PC-3 (cell line): Measurements from ENCODE around the gene DCLRE1B. TPM values are rescaled to one million over a fixed set of nuclear protein-coding genes. Genes with fewer than 3 reads are reported as not detected.

Source experiments
- ATAC-seq: fragments of 200-7000 bp; cut with Tn5 transposase; 2 replicates; pipeline ENCODE4 v1.9.1; 2020; ENCODE audit warnings: mild to moderate bottlenecking, moderate library complexity
- BruUV-seq: library from RNA; stranded (reverse); fragments of 400-500 nt; replicated peaks from 2 replicates; lab custom pipeline; 2021; lab: Mats Ljungman, UMichigan
- CTCF ChIA-PET: fragments of 300-600 bp; sonication (Branson Sonifier 250); formaldehyde crosslinking; loops from one replicate; lab custom pipeline; 2022; ENCODE audit warnings: antibody characterized with exemption; lab: Charles Lee
- POLR2A ChIA-PET: fragments of 300-600 bp; sonication (Branson Sonifier 250); formaldehyde crosslinking; loops from one replicate; lab custom pipeline; 2022; ENCODE audit warnings: antibody characterized with exemption; ENCODE audit not compliant: unreplicated experiment; lab: Charles Lee
- DNase-seq: peaks from one replicate; pipeline ENCODE4 v3.0.0-alpha.2; 2015
- H2AFZ ChIP-seq: fragments of 300-600 bp; sonication (generic); 2 replicates; pipeline ENCODE4 v1.6.0; 2016; ENCODE audit warnings: antibody characterized with exemption, low read length
- H3F3A ChIP-seq: fragments of 300-600 bp; sonication (generic); one replicate; pipeline ENCODE4 v1.6.0; 2017; ENCODE audit warnings: antibody characterized with exemption, low read length, control low read depth, mild to moderate bottlenecking; ENCODE audit not compliant: unreplicated experiment
- H3K27ac ChIP-seq: fragments of 300-600 bp; sonication (generic); 2 replicates; pipeline ENCODE4 v1.5.1; 2016; ENCODE audit warnings: mild to moderate bottlenecking, low read length
- H3K27me3 ChIP-seq: fragments of 300-600 bp; sonication (generic); 2 replicates; pipeline ENCODE4 v1.6.1; 2016; ENCODE audit warnings: low read length, mixed read lengths
- H3K36me3 ChIP-seq: fragments of 300-600 bp; sonication (generic); 2 replicates; pipeline ENCODE4 v1.6.1; 2016; ENCODE audit warnings: low read depth, mixed run types, low read length, mixed read lengths
- H3K4me1 ChIP-seq: fragments of 300-600 bp; sonication (generic); 2 replicates; pipeline ENCODE4 v1.5.1; 2016; ENCODE audit warnings: low read length; ENCODE audit not compliant: insufficient read depth
- H3K4me2 ChIP-seq: fragments of 300-600 bp; sonication (generic); 2 replicates; pipeline ENCODE4 v1.6.0; 2016; ENCODE audit warnings: low read length
- H3K4me3 ChIP-seq: fragments of 300-600 bp; sonication (generic); 2 replicates; pipeline ENCODE4 v1.5.1; 2016; ENCODE audit warnings: mild to moderate bottlenecking, low read length, mixed read lengths
- H3K79me2 ChIP-seq: fragments of 300-600 bp; sonication (generic); 2 replicates; pipeline ENCODE4 v1.6.1; 2017; ENCODE audit warnings: low read length, mixed read lengths
- H3K9ac ChIP-seq: fragments of 300-600 bp; sonication (generic); 2 replicates; pipeline ENCODE4 v1.6.0; 2016; ENCODE audit warnings: mild to moderate bottlenecking, low read length
- H3K9me2 ChIP-seq: fragments of 300-600 bp; sonication (generic); replicated peaks from 2 replicates; pipeline ENCODE4 v1.6.1; 2016; ENCODE audit warnings: mixed run types, low read length, mixed read lengths
- H3K9me3 ChIP-seq: fragments of 300-600 bp; sonication (generic); 2 replicates; pipeline ENCODE4 v1.6.1; 2016; ENCODE audit warnings: low read length, mixed read lengths
- H4K20me1 ChIP-seq: fragments of 300-600 bp; sonication (generic); 2 replicates; pipeline ENCODE4 v1.6.1; 2016; ENCODE audit warnings: low read length, mixed read lengths
- CTCF ChIP-seq: fragments of 300-600 bp; sonication (generic); conservative IDR thresholded peaks from 2 replicates; pipeline ENCODE4 v1.5.1; 2017; ENCODE audit warnings: antibody characterized with exemption, low read depth, mild to moderate bottlenecking, low read length
- EZH2 ChIP-seq: fragments of 300-600 bp; sonication (generic); IDR thresholded peaks from one replicate; pipeline ENCODE4 v1.6.1; 2017; ENCODE audit warnings: antibody characterized with exemption, mild to moderate bottlenecking, low read length; ENCODE audit not compliant: unreplicated experiment
- EZH2phosphoT487 ChIP-seq: fragments of 300-600 bp; sonication (generic); IDR thresholded peaks from 2 replicates; pipeline ENCODE4 v1.6.1; 2018; ENCODE audit warnings: mild to moderate bottlenecking, antibody characterized with exemption, low read length, borderline replicate concordance
- intact Hi-C: fragments of 100-400 bp; cut with micrococcal nuclease; formaldehyde crosslinking; loops from 2 replicates; pipeline ENCODE4 v1.9.0; 2023
- total RNA-seq: library from RNA; depleted of rRNA; stranded (reverse); fragments of >200 nt; gene quantifications from 2 replicates; pipeline ENCODE4 v1.2.3, GENCODE V29; 2014

The DCLRE1B gene
- total RNA-seq, 1 experiment from 2014 or later, result 12.6 TPM

GRCh38 chr1:113905435-113905861, 322 bp downstream of the DCLRE1B start:
- ChIA-PET POLR2A (no interaction called here), CTCF (interaction anchor here (0.6 to 1.5 kb wide), 2 partner anchors 23 to 75 kb away, joined by 3 read pairs; no protein-coding TSS in a partner anchor)
- Histone ChIP-seq H2AFZ (peak overlapping the region; percentile 97), H3K4me1 (peaks cover 18% of the 10 kb centered on the region), H3K9me3 (no peaks in the 10 kb centered on the region), H3K9ac (peak overlapping the region; percentile 97), H3F3A (no peaks in the 10 kb centered on the region), H3K27ac (peak overlapping the region; percentile 66), H3K4me2 (peak overlapping the region; percentile 95), H3K27me3 (no peaks in the 10 kb centered on the region), H4K20me1 (no peaks in the 10 kb centered on the region), H3K36me3 (peaks cover 4% of the 10 kb centered on the region; the same call in 1 of the 2 replicates), H3K9me2 (no peaks in the 10 kb centered on the region), H3K4me3 (peak overlapping the region; percentile 97), H3K79me2 (peaks cover 53% of the 10 kb centered on the region)
- no peak for TF ChIP-seq CTCF
- TF ChIP-seq EZH2, result no peak
- intact Hi-C loops, result loop anchor here (1.0 kb wide), 2 partner anchors 24 to 93 kb away; partner anchors contain the start of genes HIPK1 and RSBN1
- DNase-seq, result peak; percentile 25
- TSS peak; percentile 74 for BruUV-seq
- ATAC-seq, result 0 out of 2 replicates have a peak, but pooled peaks have one; percentile 1

GRCh38 chr1:113912594-113913311, 7.6 kb downstream of the DCLRE1B start:
- ATAC-seq, result no peak
- POLR2A ChIA-PET, result no interaction called here

More at GRCh38 chr1:113912594-113913311, 7.6 kb downstream of the DCLRE1B start:
- peaks cover 21% of the 10 kb centered on the region; the same call in 1 of the 2 replicates for H3K36me3 ChIP-seq
- H3K79me2 ChIP-seq, result peaks cover 6% of the 10 kb centered on the region; the same call in 1 of the 2 replicates
- no peaks in the 10 kb centered on the region for H3K27me3 ChIP-seq
- H2AFZ ChIP-seq, result no peak overlapping the region
- no peak overlapping the region for H3K9ac ChIP-seq
- H3K4me1 ChIP-seq, result peaks cover 12% of the 10 kb centered on the region; the same call in 1 of the 2 replicates
- no peak overlapping the region for H3K4me2 ChIP-seq
- H3K9me2 ChIP-seq, result no peaks in the 10 kb centered on the region
- CTCF ChIA-PET, result no interaction called here
- no TSS peak for BruUV-seq
- peak; percentile 7 for DNase-seq
- no peaks in the 10 kb centered on the region for H4K20me1 ChIP-seq
- TF ChIP-seq CTCF (no peak), EZH2phosphoT487 (no peak), EZH2 (no peak)
- no peaks in the 10 kb centered on the region for H3F3A ChIP-seq
- H3K27ac ChIP-seq, result no peak overlapping the region
- intact Hi-C loops, result no loop called here
- H3K4me3 ChIP-seq, result no peak overlapping the region
- no peaks in the 10 kb centered on the region for H3K9me3 ChIP-seq
